Keratinocyte (primary cell): ENCODE measurements around the gene PRPF6. TPM values are rescaled to one million over a fixed set of nuclear protein-coding genes. Genes with fewer than 3 reads are reported as not detected.

Experiments used
- DNase-seq: peaks from one replicate; pipeline ENCODE4 v3.0.0-alpha.2; 2011; ENCODE audit warnings: low read depth, missing footprints, low spot score
- FAIRE-seq: peaks from 2 replicates; lab custom pipeline; 2011; peaks lifted over from hg19 to GRCh38; lab: Jason Lieb, UNC
- H2AFZ ChIP-seq: 2 replicates; pipeline ENCODE4 v1.6.0; 2012; ENCODE audit warnings: low read length, control low read depth, inconsistent platforms; ENCODE audit not compliant: control insufficient read depth
- H3K27ac ChIP-seq: 2 replicates; pipeline ENCODE4 v1.5.1; 2011; ENCODE audit warnings: low read length; ENCODE audit not compliant: control insufficient read depth, insufficient read depth
- H3K27me3 ChIP-seq: 3 replicates; pipeline ENCODE4 v1.6.0; 2011; ENCODE audit warnings: low read length; ENCODE audit not compliant: control insufficient read depth, insufficient read depth; ENCODE audit errors: extremely low read depth
- H3K36me3 ChIP-seq, 2 experiments: 2 replicates in 1 of 2; 3 replicates in 1 of 2; pipeline ENCODE4 v1.5.1; 2011; ENCODE audit warnings: low read length in 2 of 2, mild to moderate bottlenecking in 1 of 2; ENCODE audit not compliant: control insufficient read depth in 2 of 2, insufficient read depth in 2 of 2; ENCODE audit errors: extremely low read depth in 1 of 2
- H3K4me1 ChIP-seq: 3 replicates; pipeline ENCODE4 v1.5.1; 2011; ENCODE audit warnings: low read length; ENCODE audit not compliant: control insufficient read depth, insufficient read depth; ENCODE audit errors: extremely low read depth
- H3K4me2 ChIP-seq: 3 replicates; pipeline ENCODE4 v1.6.0; 2011; ENCODE audit warnings: low read depth, low read length; ENCODE audit not compliant: control insufficient read depth, insufficient read depth; ENCODE audit errors: extremely low read depth
- H3K4me3 ChIP-seq, 3 experiments: fragments of 200-600 bp in 1 of 3; sonication (generic) in 1 of 3; 2 replicates in 2 of 3; 3 replicates in 1 of 3; pipeline ENCODE4 v1.5.1; 2011 to 2016; ENCODE audit warnings: low read length in 3 of 3, mild to moderate bottlenecking in 3 of 3, control low read depth in 2 of 3, inconsistent platforms in 1 of 3, low read depth in 1 of 3, mixed read lengths in 1 of 3, mixed run types in 1 of 3, moderate library complexity in 1 of 3; ENCODE audit not compliant: control insufficient read depth in 2 of 3, insufficient read depth in 2 of 3; ENCODE audit errors: extremely low read depth in 1 of 3
- H3K79me2 ChIP-seq: 2 replicates; pipeline ENCODE4 v1.6.0; 2012; ENCODE audit warnings: low read length; ENCODE audit not compliant: control insufficient read depth, insufficient read depth
- H3K9ac ChIP-seq: 3 replicates; pipeline ENCODE4 v1.6.0; 2011; ENCODE audit warnings: low read length; ENCODE audit not compliant: control insufficient read depth, insufficient read depth; ENCODE audit errors: extremely low read depth
- H3K9me1 ChIP-seq: 3 replicates; pipeline ENCODE4 v1.6.0; 2011; ENCODE audit warnings: low read length; ENCODE audit not compliant: control insufficient read depth, insufficient read depth; ENCODE audit errors: extremely low read depth
- H3K9me3 ChIP-seq: 2 replicates; pipeline ENCODE4 v1.5.1; 2012; ENCODE audit warnings: low read depth, low read length; ENCODE audit not compliant: control insufficient read depth
- H4K20me1 ChIP-seq: 3 replicates; pipeline ENCODE4 v1.6.0; 2011; ENCODE audit warnings: low read length; ENCODE audit not compliant: control insufficient read depth, insufficient read depth; ENCODE audit errors: extremely low read depth
- CTCF ChIP-seq, 3 experiments: IDR thresholded peaks in 1 of 3; conservative IDR thresholded peaks in 1 of 3; optimal IDR thresholded peaks in 1 of 3; 2 replicates in 2 of 3; 3 replicates in 1 of 3; pipeline versions ENCODE3 to v1.5.1; 2011; ENCODE audit warnings: low read length in 3 of 3, mild to moderate bottlenecking in 3 of 3, moderate library complexity in 2 of 3, control low read depth in 1 of 3, inconsistent platforms in 1 of 3; ENCODE audit not compliant: insufficient read depth in 2 of 3; ENCODE audit errors: extremely low read depth in 1 of 3
- EZH2 ChIP-seq: IDR thresholded peaks from one replicate; pipeline ENCODE4 v1.6.1; 2012; ENCODE audit warnings: inconsistent platforms, mild to moderate bottlenecking, low read length, moderate library complexity
- dilution Hi-C: fragments of 300-500 bp; cut with MboI; formaldehyde crosslinking; loops from one replicate; pipeline ENCODE4 v1.7.0; 2020; ENCODE audit warnings: low sequenced_read_pairs; ENCODE audit not compliant: extremely low pct_ligation_motif_present
- polyA plus RNA-seq, 5 experiments: library from polyadenylated mRNA; depleted of rRNA in 3 of 5; stranded (reverse) in 3 of 5; stranded (forward) in 1 of 5; unstranded in 1 of 5; fragments of >200 nt; gene quantifications; 1 replicate in 1 of 5; 2 replicates in 3 of 5; 3 replicates in 1 of 5; pipeline versions ENCODE4 v1.2.1 to v1.2.3, GENCODE V29; 2011 to 2012; ENCODE audit warnings: missing spikeins in 2 of 5, low read depth in 1 of 5, low replicate concordance in 1 of 5

PRPF6 gene
- polyA plus RNA-seq, 1 donor (not counting 4 experiments of a cell fraction or from before 2014, with no cell fraction given): 30.5 TPM

DNA sequence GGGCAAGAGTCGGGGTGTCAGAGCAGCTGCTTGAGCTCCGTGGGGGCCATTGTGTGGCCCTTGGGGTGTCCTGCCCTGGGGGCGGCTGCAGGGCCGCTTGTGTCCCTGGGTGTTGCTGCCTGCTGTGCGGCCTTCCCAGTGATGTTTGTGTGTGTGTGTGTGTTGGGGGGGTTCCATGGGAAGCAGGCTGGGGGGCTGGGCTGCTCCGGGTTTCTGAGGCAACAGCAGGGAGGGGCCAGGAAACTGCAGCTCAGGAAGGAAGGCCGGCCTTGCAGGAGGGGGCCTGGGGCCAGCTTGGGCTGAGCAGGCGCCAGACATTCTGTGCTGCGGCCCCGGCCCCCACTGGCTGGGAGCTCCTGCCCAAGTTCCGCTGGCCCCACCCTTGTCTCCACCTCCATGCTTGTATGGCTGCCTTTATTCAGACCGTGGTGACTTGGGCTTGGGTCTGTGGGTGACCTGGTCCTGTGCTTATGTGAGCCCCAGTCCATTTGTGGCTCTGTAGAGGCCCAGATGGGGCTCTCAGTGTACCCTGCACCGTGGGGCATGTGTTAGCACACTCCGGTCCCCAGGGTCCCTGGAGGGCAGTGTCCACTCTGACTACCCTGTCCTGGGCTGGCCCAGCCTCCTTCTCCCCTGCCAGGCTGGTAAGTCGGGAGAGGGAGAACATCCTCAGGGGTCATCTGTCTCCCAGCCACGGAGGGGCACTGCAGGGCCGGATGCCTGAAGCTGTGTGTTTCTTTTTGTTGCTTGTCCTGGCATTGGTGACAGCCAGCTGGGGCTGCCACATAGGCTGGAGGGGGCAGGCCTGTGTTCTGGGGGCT is 73.1 kb downstream of the PRPF6 start:
- no peak overlapping the region for H3K9ac ChIP-seq
- H3K27me3 ChIP-seq: peaks cover 12% of the 10 kb centered on the region
- H3K27ac ChIP-seq: no peak overlapping the region
- dilution Hi-C loops: no loop called here
- DNase-seq (no peak), FAIRE-seq (no peak)
- no peak overlapping the region for H3K4me3 ChIP-seq
- H3K79me2 ChIP-seq: no peaks in the 10 kb centered on the region
- TF ChIP-seq EZH2: no peak
- TF ChIP-seq CTCF (optimal IDR thresholded peaks at IDR 0.05 in 1 of 3, IDR thresholded peaks at IDR 0.05 in 1 of 3, conservative IDR thresholded peaks at IDR 0.05 in 1 of 3; ENCODE audit: extremely low read depth in 1 of 3, insufficient read depth in 2 of 3, low read length in 3 of 3): peak in 2 of 3 experiments; percentile 33 to 37
- H3K9me3 ChIP-seq: no peaks in the 10 kb centered on the region
- no peaks in the 10 kb centered on the region for H3K9me1 ChIP-seq
- no peak overlapping the region for H3K4me2 ChIP-seq
- peaks cover 2% of the 10 kb centered on the region for H4K20me1 ChIP-seq
- H3K4me1 ChIP-seq: peaks cover 28% of the 10 kb centered on the region
- no peaks in the 10 kb centered on the region for H3K36me3 ChIP-seq
- H2AFZ ChIP-seq: no peak overlapping the region

DNA sequence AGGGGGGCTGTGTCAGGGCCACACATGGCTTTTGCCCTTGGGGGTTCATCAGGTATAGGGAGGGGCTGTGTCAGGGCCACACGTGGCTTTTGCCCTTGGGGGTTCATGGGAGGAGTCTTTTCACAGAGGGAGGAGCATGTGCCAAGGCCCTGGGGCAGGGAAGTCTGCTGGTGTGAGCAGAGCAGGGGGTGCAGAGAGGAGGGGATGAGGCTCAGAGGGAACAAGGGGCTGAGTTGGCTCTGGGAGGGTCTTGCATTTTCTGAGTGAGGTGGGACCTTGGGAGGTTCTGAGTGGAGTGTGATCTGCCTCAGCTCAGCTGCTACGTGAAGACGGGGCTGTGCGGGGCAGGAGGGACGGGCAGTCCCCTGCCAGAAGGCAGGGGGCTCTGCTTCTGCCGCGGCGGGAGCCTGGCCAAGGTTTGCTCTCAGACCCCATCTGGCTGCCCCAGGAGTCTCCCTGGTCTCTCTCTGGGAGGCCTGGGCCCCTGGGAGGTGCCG is 74.5 kb downstream of the PRPF6 start:
- Histone ChIP-seq H4K20me1 (peaks cover 2% of the 10 kb centered on the region), H3K9me3 (no peaks in the 10 kb centered on the region), H3K36me3 (no peaks in the 10 kb centered on the region), H3K79me2 (no peaks in the 10 kb centered on the region), H2AFZ (no peak overlapping the region), H3K4me2 (no peak overlapping the region), H3K9me1 (no peaks in the 10 kb centered on the region), H3K27me3 (peaks cover 4% of the 10 kb centered on the region), H3K4me1 (peaks cover 28% of the 10 kb centered on the region), H3K27ac (no peak overlapping the region), H3K9ac (no peak overlapping the region), H3K4me3 (no peak overlapping the region)
- dilution Hi-C loops: no loop called here
- FAIRE-seq (no peak), DNase-seq (no peak)
- TF ChIP-seq EZH2 (no peak), CTCF (optimal IDR thresholded peaks at IDR 0.05 in 1 of 3, IDR thresholded peaks at IDR 0.05 in 1 of 3, conservative IDR thresholded peaks at IDR 0.05 in 1 of 3; ENCODE audit: extremely low read depth in 1 of 3, insufficient read depth in 2 of 3, low read length in 3 of 3) (no peak)
